NCI-H748 (cell line): ENCODE measurements around the gene EXOC3.
"Not testable (repeated sequence)": the region's sequence is repeated elsewhere in the genome, so short reads cannot be mapped to it uniquely, and the experiment has no call there.

ENCODE experiments used
- DNase-seq: peaks from one replicate; lab custom pipeline; 2025; ENCODE audit not compliant: unreplicated experiment; lab: John Stamatoyannopoulos, UW

Gene EXOC3

GRCh38 chr5:442335-443238 is at the start of gene EXOC3:
Gene EXOC3, plus strand, starts transcription at chr5:443176. Its CDS starts 3,030 bp downstream, at chr5:446206.
- DNase-seq: peak; percentile 93

DNA sequence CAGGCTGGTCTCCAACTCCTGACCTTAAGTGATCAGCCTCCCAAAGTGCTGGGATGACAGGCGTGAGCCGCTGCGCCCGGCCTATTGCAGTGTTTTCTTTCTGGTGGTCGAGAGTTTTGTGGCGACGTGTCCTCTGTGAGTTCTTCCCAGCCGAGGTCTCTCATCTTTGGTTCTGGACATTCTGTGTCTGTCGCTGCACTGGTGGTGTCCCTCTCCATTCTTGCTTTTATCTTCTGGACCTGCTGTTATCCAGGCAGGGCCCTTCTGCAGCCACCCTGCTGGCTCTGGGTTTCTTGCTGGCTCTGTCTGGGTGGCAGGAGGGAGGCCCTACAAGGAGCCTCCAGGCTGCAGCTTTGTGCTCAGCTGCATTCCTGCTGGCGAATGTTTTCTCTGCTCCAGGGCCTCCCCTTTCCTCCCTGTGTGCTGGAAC is 49.1 kb upstream of the EXOC3 start:
- no peak for DNase-seq

GRCh38 chr5:394671-395155 is 48.3 kb upstream of the EXOC3 start:
- DNase-seq: no peak

DNA sequence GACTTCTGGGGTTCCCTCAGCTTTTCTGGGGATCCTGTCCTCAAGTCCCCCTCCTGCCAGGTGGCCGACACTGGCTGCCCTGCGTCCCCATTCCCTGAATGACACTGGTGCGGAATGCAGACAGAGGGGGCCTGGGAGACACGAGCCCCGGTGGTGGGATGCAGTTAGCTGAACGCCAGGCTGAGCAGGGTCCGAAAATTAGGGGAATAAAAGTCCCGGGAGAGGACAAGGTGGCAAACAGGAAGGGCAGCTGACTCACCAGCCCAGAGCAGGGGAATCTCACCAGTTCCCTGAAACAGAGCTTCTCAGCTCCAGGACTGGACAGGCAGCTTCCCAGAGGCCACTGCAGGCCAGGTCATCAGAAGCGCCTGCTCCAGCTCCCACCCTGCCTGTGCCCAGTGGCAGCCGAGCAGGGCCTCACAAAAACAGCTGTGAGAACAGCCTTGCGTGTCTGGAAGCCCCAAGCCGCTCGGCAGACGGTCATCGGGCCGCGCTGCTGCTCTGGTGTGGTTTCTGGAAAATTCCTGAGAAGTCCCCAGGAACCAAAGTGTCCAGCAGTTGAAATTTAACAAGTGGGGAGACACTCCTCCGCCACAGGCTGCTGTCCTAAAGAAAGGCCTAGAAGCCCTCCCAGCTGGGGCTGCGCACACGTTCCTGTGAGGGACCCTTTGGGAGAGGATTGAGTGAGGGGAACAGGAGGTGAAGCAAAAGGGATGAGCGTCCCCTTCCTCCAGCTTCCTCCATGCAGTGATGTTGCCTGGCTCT is 47.6 kb upstream of the EXOC3 start:
- DNase-seq: no peak

DNA sequence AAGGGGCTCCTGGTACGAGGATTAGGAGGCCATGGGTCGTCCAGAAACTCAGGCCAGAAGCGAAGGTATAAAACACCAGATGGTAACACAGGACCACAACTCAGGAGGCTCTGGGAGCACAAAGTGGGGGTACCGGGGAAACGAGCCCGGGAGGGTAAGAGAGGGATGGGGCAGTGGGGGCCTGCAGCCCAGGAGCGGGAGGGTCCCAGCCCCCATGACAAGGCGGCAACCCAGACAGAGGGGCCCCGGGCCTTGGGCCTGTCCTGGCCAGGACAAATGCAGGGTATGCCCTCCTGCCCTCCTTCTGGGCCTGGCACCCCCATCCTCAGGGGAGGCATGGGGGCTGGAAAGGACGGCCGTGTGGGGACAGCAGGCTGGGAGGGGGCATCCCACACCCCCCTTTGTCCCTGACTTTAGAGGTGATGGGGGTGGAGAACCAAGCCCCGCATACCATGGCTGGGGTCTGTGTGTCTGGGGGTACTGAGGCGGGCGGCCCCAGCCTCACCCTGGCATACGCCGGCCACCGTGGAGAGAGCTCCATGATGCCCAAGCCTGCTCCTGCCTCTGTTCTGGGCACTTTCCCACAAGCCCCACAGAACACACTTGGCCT is 47.0 kb upstream of the EXOC3 start:
- no peak for DNase-seq

DNA sequence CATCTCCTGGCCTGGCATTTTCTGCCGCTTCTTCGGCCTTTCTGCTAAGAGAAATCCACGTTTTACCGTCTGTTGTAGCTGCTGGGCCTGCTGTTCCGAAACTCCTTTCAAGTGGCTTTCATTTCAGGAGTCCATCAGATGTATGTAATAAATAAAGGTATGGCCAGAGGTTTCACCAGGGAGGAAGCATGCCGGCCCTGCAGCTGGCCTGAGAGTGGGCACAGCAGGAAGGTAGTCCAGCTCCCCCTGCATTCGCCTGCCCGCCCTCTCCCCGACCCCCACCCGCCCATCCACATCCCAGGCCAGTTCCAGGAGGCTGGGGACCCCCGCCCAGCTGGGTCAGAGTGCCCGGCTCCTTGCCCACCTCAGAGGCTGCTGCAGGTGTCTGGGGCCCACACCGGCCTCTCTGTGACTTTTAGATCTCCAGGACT is 46.4 kb upstream of the EXOC3 start:
- DNase-seq: no peak

- not testable (repeated sequence) for DNase-seq
These were observed 44.9 kb upstream of the EXOC3 start for GRCh38 chr5:398141-398474.

DNA sequence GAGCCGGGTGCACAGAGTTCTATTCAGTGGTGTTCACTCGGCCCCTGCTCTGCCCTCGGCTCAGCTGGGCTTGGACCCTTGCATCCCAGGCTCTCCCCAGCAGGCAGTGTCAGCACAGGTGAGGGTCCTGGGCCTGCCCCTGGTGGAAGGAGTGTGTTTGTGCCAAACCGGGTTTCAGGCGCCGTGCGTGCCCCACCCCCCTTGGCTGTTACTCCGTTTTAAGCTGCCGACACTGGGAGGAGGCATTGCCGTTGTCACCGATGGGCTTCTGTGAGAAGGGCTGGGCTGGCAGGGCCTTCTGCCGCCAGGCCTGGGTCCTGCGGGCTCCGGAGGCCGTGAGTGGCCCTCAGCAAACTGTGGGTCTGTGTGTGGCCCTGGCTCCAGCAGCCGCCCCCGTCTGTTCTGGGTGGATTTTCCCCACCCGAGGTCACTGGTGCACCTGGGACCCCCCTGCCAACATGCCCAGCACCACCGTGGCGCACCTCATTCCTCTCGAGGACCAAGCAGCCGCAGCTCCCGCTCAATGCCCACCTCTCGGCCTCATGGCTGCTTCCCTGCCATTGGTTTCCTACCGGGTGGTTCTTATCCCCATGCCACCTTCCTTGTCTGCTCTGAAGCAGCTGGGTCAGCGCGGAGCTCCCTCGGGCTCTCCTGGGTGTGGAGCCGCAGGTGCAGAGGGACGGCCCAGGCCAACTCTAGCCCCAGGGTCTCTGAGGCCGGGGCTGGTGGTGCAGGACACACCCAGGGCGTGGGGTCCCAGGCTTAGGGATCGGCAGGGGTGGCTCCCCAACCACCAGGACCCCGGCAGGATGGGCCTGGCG is 44.3 kb upstream of the EXOC3 start:
- DNase-seq: no peak

DNA sequence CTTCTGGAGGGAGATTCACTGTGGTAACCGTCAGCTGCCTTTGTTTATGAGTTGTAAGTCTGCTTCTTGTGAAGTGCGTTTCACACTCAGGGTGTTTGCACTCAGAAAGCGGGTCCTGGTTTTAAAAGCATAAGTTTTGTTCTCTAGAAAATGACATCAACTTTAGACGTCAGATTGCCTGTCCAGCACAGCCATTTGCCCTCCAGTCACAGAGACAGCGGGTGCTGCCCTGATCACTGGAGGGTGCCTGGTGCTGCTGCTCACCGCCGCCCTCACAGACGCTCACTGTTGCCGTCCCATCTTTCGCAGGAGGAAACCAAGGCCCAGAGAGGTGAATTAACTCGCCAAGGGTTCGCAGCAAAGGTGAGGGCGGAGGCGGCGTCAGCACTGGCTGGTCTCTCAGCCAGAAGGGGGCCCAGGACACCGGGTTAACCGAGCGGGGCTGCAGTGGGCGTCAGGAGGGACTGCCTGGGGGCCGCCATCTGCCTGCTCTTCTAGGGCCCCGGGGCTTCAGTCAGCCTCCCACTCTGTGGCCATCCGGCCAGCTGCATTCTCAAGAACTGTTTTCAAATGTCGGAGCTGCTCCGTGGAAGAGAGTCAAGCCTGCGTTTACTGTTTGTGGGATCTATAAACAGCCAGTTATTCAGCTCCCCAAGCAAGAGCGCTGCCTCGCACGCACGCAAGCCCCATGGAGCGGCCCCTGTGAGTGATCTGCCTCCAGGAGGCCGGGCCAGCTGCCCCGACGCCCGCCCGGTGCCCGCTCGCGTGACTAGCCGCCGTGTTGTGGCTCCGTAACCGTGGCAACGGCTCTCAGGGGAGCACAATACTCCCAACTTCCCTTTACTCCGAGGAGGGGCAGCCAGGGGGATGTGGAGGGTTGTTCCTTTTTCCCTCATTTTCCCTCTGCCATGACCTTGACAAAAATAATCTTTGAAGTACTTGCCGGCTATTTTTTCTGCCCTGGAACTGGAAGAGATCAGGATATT is 43.4 kb upstream of the EXOC3 start:
- peak; percentile 100 for DNase-seq

- peak; percentile 99 for DNase-seq
These were observed 42.5 kb upstream of the EXOC3 start for GRCh38 chr5:400282-401145.

DNA sequence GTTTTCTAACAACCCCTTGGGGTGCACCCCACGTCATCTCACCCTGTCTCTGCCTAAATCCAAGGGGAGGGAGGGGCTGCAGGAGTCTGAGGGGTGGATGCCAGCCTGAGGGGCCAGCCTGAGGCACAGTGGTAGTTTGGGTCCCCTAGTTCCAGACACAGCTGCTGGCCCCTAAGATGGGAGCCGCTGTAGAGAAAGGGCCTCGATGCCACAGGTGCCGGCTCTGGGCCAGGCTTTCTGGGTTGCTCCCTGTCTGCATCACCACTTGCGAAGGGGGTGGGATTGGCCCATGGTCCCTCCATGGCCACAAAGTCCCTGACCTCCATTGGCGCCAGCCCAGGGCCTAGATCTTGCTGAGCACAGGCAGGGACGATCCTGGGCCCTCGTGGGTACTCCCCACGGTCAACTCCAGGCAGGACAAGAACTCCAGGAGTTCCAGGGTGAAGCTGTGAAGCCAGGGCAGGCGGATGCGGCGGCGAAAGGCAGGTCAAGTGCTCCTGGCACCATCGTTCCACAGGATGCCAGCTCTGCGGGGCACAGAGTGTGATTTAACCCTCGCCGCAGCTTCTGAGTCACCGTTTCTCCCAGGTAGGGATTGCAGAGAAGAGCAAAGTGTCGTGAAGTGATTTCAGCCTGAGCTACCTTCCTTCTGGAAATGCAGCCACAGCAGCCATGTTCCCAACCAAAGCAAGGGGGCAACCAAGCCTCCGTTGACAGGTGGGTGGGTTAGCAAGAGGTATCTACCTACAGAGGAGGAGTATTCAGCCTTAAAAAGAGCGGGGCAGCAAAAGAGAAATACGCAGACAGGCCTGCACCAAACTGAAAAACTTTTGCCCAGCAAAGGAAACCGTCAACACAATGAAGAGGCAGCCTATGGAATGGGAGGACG is 41.6 kb upstream of the EXOC3 start:
- DNase-seq: no peak

DNA sequence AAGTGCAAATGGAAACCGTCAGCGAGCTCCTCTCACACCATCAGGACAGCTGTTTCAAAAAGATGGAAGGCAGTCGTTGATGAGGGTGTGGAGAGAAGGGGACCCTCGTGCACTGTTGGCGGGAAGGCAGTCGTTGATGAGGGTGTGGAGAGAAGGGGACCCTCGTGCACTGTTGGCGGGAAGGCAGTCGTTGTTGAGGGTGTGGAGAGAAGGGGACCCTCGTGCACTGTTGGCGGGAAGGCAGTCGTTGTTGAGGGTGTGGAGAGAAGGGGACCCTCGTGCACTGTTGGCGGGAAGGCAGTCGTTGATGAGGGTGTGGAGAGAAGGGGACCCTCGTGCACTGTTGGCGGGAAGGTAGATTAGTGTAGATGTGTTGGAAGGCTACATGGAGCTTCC is 40.8 kb upstream of the EXOC3 start:
- not testable (repeated sequence) for DNase-seq

DNA sequence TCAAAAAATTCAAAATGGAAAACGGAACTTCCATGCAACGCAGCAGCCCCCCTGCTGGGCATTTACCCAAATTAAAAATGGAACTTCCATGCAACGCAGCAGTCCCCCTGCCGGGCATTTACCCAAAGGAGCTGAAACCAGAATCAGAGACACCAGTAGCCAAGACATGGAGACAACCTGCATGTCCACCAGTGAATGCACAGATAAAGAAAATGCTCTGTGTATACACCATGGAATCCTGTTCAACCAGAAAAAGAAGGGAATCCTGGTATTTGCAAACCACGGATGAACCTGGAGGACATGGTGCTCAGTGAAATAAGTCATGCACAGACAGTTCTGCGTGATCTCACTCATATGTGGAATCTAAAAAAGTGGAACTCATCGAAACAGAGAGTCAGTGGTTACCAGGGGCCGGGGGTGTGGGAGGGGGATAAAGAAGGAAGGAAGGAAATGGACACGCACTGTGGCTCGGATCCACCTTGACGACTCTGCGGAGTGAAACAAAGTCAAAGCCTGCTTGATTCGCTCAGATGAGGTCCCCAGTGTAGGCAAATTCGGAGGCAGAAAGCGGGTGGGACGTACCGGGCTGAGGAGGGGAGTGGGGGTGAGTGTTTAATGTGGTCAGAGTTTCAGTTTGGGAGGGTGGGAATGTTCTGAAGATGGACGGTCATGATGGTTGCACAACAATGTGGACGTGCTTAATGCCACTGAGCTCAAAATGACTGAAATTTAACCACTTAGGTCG is 40.2 kb upstream of the EXOC3 start:
- DNase-seq: no peak

- DNase-seq: no peak
These were observed 39.0 kb upstream of the EXOC3 start for GRCh38 chr5:403995-404394.

GRCh38 chr5:404666-405241 is 38.2 kb upstream of the EXOC3 start:
- DNase-seq: no peak

DNA sequence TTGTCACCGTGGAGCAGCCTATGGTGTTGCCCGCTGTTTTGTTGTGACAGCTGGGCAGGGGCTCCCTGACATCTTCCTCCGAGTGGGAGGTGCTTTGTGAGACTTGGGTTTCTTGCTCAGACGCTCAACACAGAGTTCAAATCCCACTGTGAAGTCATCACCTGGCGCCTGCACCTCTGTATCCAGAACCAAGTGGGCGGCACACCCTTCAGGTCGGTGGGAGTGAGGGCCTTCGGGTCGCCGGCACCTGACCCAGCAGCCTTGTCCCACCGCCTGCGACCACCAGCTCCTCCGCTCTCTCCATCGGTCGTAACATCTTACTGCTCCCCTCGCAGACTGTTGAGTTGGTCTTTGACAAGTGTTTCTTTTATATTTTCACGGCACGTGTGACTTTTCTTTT is 37.6 kb upstream of the EXOC3 start:
- no peak for DNase-seq

- no peak for DNase-seq
These were observed 36.9 kb upstream of the EXOC3 start for GRCh38 chr5:406041-406440.
